Measurements from ENCODE around the gene ARL3.

DNA sequence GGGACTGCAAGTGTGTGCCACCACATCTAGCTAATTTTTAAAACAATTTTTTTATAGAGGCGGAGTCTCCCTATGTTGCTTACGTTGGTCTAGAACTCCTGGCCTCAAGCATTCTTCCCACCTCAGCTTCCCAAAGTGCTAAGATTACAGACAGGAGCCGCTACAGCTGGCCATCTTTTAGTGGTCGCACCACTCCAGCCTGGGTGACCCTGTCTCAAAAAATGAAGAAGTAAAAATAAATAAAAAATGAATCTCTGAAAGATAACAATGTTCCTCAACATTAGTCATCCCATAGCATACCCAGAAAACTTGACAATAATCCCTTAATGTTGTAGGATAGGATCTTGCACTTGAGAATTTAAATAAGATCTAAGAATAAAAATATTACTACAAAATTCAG lies 47.8 kb upstream of the ARL3 start:
- TF ChIP-seq POLR2A (IDR thresholded peaks at IDR 0.05) (no peak), POLR2AphosphoS5 (IDR thresholded peaks at IDR 0.05) (no peak)
- TF ChIP-seq, protein P1, sequence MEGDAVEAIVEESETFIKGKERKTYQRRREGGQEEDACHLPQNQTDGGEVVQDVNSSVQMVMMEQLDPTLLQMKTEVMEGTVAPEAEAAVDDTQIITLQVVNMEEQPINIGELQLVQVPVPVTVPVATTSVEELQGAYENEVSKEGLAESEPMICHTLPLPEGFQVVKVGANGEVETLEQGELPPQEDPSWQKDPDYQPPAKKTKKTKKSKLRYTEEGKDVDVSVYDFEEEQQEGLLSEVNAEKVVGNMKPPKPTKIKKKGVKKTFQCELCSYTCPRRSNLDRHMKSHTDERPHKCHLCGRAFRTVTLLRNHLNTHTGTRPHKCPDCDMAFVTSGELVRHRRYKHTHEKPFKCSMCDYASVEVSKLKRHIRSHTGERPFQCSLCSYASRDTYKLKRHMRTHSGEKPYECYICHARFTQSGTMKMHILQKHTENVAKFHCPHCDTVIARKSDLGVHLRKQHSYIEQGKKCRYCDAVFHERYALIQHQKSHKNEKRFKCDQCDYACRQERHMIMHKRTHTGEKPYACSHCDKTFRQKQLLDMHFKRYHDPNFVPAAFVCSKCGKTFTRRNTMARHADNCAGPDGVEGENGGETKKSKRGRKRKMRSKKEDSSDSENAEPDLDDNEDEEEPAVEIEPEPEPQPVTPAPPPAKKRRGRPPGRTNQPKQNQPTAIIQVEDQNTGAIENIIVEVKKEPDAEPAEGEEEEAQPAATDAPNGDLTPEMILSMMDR (IDR thresholded peaks at IDR 0.05) = no peak
